GM12873 (cell line): ENCODE measurements around the gene EPB41.

Experiments used
- CTCF ChIP-seq: IDR thresholded peaks from 2 replicates; pipeline ENCODE4 v1.5.1; 2012; ENCODE audit warnings: low read depth, mild to moderate bottlenecking, moderate library complexity, low read length, control low read depth; ENCODE audit not compliant: insufficient read depth; ENCODE audit errors: missing control alignments

Gene EPB41

GRCh38 chr1:28894785-28895184, 19.6 kb upstream of the EPB41 start:
- TF ChIP-seq CTCF: no peak

GRCh38 chr1:28895896-28896608, 18.3 kb upstream of the EPB41 start:
- TF ChIP-seq CTCF: no peak

GRCh38 chr1:28896609-28896986, 17.8 kb upstream of the EPB41 start:
- TF ChIP-seq CTCF: no peak

GRCh38 chr1:28897789-28898188, 16.6 kb upstream of the EPB41 start:
- no peak for TF ChIP-seq CTCF

- no peak for TF ChIP-seq CTCF
Observed at GRCh38 chr1:28898405-28898881, 15.9 kb upstream of the EPB41 start.

GRCh38 chr1:28899267-28899666, 15.1 kb upstream of the EPB41 start:
- no peak for TF ChIP-seq CTCF

- no peak for TF ChIP-seq CTCF
Observed at GRCh38 chr1:28900562-28900961, 13.8 kb upstream of the EPB41 start.
